Measurements from ENCODE around the gene MYH9. TPM values are rescaled to one million over a fixed set of nuclear protein-coding genes. Genes with fewer than 3 reads are reported as not detected.

The MYH9 gene
- total and polyA plus RNA-seq, 4 donors, result 32.3 to 150 (median 98.7) TPM

DNA sequence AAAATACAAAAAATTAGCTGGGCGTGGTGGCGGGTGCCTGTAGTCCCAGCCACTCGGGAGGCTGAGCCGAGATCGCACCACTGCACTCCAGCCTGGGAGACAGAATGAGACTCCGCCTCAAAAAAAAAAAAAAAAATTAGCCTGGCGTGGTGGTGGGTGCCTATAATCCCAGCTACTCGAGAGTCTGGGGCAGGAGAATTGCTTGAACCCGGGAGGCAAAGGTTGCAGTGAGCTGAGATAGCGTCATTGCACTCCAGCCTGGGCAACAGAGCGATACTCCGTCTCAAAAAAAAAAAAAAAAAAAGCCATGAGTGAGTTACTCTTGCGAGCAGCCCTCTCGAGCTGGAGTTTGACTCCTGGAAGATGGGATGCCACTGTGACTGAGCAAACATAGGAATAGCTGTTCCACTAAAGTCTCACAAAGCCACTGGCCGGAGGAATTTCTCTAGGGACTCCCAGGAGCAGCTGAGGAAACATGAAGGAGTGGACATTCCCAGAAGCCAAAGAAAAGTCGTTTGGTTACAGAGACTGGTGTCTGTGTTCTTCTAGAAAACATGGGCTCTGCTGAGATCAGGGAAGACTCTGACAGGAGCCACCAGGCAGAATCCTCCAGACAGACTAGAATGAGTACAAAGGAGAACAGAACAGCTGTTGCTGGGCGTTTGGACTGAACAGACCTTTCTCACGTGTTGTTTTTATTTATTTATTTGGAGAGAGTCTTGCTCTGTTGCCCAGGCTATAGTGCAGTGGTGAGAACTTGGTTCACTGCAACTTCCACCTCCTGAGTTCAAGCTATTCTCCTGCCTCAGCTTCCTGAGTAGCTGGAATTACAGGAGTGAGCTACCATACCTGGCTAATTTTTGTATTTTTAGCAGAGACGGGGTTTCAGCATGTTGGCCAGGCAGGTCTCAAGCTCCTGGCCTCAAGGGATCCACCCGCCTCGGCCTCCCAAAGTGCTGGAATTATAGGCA, 32.4 kb upstream of the MYH9 start:
- H3K9ac ChIP-seq (ENCODE audit: low read depth in 1 of 2, low read length in 2 of 2), result no peak overlapping the region
- no peaks in the 10 kb centered on the region for H3K36me3 ChIP-seq (ENCODE audit: control insufficient read depth in 4 of 4, insufficient read depth in 3 of 4, low read depth in 1 of 4, low read length in 3 of 4)
- H3K9me3 ChIP-seq (ENCODE audit: control insufficient read depth in 4 of 4, low read length in 3 of 4), result no peaks in the 10 kb centered on the region
- no peaks in the 10 kb centered on the region for H3K27me3 ChIP-seq (ENCODE audit: control insufficient read depth in 4 of 4, insufficient read depth in 4 of 4, low read length in 3 of 4)
- no peak overlapping the region for H3K4me3 ChIP-seq (ENCODE audit: low read depth in 1 of 3, low read length in 3 of 3)
- peak overlapping the region; percentile 31 to 74 for H3K27ac ChIP-seq (ENCODE audit: low read depth in 1 of 2, low read length in 2 of 2)
- 57% methylated on average over 21 of the region's 21 CpGs for WGBS
- DNase-seq (ENCODE audit: low spot score), result no peak
- TF ChIP-seq FOXA2 (IDR thresholded peaks at IDR 0.05), result no peak
- TF ChIP-seq JUND (IDR thresholded peaks at IDR 0.05), result no peak
- H3K4me1 ChIP-seq (ENCODE audit: control insufficient read depth in 4 of 4, insufficient read depth in 4 of 4, low read length in 3 of 4), result peaks cover 0 to 12% (median 5%) of the 10 kb centered on the region in 4 donors

GRCh38 chr22:36419177-36419911, 31.6 kb upstream of the MYH9 start:
- TF ChIP-seq FOXA1 (IDR thresholded peaks at IDR 0.05) (peak; percentile 47), HNF4G (IDR thresholded peaks at IDR 0.05) (peak; percentile 17), MAX (IDR thresholded peaks at IDR 0.05) (peak; percentile 94), NR2F2 (IDR thresholded peaks at IDR 0.05) (peak; percentile 99), RAD21 (IDR thresholded peaks at IDR 0.05) (peak; percentile 58 to 64), HNF4A (conservative IDR thresholded peaks at IDR 0.05) (peak; percentile 62 to 81), GABPA (IDR thresholded peaks at IDR 0.05 in 1 of 2, conservative IDR thresholded peaks at IDR 0.05 in 1 of 2) (no peak), JUND (IDR thresholded peaks at IDR 0.05) (peak; percentile 51 to 69), TAF1 (conservative IDR thresholded peaks at IDR 0.05) (no peak), FOXA2 (IDR thresholded peaks at IDR 0.05) (peak; percentile 75), YY1 (IDR thresholded peaks at IDR 0.05) (peak; percentile 59), EGR1 (IDR thresholded peaks at IDR 0.05; ENCODE audit: low read depth in 2 of 2) (no peak), RXRA (IDR thresholded peaks at IDR 0.05) (peak; percentile 88 to 92), SP1 (IDR thresholded peaks at IDR 0.05) (peak; percentile 87), REST (IDR thresholded peaks at IDR 0.05) (peak; percentile 50)
- TF ChIP-seq, protein P1, sequence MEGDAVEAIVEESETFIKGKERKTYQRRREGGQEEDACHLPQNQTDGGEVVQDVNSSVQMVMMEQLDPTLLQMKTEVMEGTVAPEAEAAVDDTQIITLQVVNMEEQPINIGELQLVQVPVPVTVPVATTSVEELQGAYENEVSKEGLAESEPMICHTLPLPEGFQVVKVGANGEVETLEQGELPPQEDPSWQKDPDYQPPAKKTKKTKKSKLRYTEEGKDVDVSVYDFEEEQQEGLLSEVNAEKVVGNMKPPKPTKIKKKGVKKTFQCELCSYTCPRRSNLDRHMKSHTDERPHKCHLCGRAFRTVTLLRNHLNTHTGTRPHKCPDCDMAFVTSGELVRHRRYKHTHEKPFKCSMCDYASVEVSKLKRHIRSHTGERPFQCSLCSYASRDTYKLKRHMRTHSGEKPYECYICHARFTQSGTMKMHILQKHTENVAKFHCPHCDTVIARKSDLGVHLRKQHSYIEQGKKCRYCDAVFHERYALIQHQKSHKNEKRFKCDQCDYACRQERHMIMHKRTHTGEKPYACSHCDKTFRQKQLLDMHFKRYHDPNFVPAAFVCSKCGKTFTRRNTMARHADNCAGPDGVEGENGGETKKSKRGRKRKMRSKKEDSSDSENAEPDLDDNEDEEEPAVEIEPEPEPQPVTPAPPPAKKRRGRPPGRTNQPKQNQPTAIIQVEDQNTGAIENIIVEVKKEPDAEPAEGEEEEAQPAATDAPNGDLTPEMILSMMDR (IDR thresholded peaks at IDR 0.05; ENCODE audit: low read depth, low read length, missing input control), result no peak
- TF ChIP-seq, protein P2, sequence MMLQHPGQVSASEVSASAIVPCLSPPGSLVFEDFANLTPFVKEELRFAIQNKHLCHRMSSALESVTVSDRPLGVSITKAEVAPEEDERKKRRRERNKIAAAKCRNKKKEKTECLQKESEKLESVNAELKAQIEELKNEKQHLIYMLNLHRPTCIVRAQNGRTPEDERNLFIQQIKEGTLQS (IDR thresholded peaks at IDR 0.05), result peak; percentile 36
- TF ChIP-seq, protein P3, sequence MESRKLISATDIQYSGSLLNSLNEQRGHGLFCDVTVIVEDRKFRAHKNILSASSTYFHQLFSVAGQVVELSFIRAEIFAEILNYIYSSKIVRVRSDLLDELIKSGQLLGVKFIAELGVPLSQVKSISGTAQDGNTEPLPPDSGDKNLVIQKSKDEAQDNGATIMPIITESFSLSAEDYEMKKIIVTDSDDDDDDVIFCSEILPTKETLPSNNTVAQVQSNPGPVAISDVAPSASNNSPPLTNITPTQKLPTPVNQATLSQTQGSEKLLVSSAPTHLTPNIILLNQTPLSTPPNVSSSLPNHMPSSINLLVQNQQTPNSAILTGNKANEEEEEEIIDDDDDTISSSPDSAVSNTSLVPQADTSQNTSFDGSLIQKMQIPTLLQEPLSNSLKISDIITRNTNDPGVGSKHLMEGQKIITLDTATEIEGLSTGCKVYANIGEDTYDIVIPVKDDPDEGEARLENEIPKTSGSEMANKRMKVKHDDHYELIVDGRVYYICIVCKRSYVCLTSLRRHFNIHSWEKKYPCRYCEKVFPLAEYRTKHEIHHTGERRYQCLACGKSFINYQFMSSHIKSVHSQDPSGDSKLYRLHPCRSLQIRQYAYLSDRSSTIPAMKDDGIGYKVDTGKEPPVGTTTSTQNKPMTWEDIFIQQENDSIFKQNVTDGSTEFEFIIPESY (IDR thresholded peaks at IDR 0.05), result peak; percentile 31
- 9% methylated on average over 13 of the region's 13 CpGs for WGBS
- H3K36me3 ChIP-seq (ENCODE audit: control insufficient read depth in 4 of 4, insufficient read depth in 3 of 4, low read depth in 1 of 4, low read length in 3 of 4), result no peaks in the 10 kb centered on the region
- H3K4me1 ChIP-seq (ENCODE audit: control insufficient read depth in 4 of 4, insufficient read depth in 4 of 4, low read length in 3 of 4), result peaks cover 0 to 12% (median 5%) of the 10 kb centered on the region in 4 donors
- no peaks in the 10 kb centered on the region for H3K27me3 ChIP-seq (ENCODE audit: control insufficient read depth in 4 of 4, insufficient read depth in 4 of 4, low read length in 3 of 4)
- H3K9ac ChIP-seq (ENCODE audit: low read depth in 1 of 2, low read length in 2 of 2), result peak overlapping the region in 1 of 2 donors; percentile 21
- peak overlapping the region; percentile 21 to 74 for H3K27ac ChIP-seq (ENCODE audit: low read depth in 1 of 2, low read length in 2 of 2)
- H3K4me3 ChIP-seq (ENCODE audit: low read depth in 1 of 3, low read length in 3 of 3), result peak overlapping the region in 1 of 3 donors; percentile 5
- no peaks in the 10 kb centered on the region for H3K9me3 ChIP-seq (ENCODE audit: control insufficient read depth in 4 of 4, low read length in 3 of 4)
- peak; percentile 42 for DNase-seq (ENCODE audit: low spot score)
